ENCODE results near the gene DLG2.
A peak's percentile ranks its signal among the peaks of the same experiment; 100 is the strongest.

Gene DLG2

GRCh38 chr11:84965484-84965883, 661.7 kb downstream of the DLG2 start:
- no peak for DNase-seq

DNA sequence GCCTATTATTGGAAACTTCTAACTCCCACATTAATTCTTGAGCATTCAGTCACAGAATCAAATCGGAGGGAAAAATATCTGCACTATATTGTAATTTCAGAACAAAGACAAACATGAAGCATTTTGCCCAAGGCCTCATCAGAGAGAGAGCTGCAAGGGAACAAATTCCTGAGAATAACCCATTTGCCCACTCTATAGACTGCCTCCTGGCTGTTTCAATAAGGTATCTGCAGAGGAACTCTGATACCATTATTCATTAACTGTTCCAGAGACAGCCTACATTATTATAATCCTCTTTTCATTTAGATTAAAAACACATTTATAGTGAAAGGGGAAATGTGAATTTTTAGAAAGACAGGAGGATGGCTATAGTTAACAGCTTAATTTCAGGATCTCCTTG, 663.9 kb downstream of the DLG2 start:
- no peak for DNase-seq

GRCh38 chr11:84962018-84962417, 665.1 kb downstream of the DLG2 start:
- DNase-seq: no peak

- DNase-seq: no peak
Measured at GRCh38 chr11:84958295-84958694, 668.8 kb downstream of the DLG2 start.

GRCh38 chr11:84950569-84951270, 676.4 kb downstream of the DLG2 start:
- no peak for DNase-seq

GRCh38 chr11:84947970-84948580, 679.1 kb downstream of the DLG2 start:
- DNase-seq: no peak

DNA sequence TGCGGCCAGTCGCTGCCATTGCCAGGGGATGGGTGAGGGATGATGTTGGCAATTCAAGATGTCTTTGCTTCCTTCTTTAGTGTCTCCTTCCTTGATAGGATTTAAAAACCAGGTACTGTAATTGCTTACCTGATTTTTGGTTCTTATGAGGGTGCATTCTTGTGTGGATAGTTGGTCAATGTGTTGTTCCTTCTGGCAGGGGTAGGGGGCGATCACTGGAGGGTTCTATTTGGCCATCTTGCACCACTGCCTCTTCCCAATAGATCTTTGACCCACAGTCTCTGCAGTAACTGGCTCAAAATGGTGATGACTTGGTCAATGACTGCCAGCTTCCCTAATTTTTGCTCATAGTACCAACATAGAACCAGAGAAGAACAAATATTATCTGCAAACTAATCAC, 680.1 kb downstream of the DLG2 start:
- no peak for DNase-seq

DNA sequence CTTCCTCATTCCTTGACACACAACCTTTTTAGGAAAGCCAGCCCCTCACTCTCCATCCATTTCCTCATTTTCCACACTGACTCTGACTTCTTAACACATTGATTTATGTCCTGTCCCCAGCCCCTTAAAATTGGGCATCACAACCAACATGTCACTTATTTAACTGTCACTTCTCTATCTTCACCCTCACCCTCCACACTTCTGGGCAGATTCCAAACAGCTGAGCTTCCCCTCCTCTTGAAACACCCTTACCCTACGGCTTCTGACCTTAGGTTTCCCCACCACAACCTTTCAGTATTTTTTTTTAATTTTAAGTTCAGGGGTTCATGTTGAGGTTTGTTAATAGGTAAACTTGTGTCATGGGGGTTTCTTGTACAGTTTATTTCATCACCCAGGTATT, 696.3 kb downstream of the DLG2 start:
- DNase-seq: no peak

DNA sequence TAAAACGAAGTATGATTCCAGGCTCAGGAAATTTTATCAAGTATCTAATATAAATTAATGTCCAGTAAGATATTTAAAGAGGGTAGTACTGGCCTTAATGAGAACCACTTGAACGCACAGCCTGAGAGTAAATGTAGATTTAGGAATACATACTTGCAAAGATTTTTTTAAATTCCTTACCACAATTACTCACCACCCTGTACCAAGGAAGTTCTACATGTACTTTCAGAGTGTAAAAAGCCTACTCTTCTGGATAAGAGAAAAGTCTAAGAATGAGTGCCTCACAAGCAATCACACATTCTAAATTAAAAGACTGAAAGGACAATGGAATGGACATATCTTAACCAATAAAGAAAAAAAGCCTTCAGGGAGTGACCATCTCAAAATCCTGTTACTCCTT, 697.4 kb downstream of the DLG2 start:
- no peak for DNase-seq

- no peak for DNase-seq
Measured at GRCh38 chr11:84924154-84924692, 702.9 kb downstream of the DLG2 start.

- no peak for DNase-seq
Measured at GRCh38 chr11:84923489-84923888, 703.7 kb downstream of the DLG2 start.

DNA sequence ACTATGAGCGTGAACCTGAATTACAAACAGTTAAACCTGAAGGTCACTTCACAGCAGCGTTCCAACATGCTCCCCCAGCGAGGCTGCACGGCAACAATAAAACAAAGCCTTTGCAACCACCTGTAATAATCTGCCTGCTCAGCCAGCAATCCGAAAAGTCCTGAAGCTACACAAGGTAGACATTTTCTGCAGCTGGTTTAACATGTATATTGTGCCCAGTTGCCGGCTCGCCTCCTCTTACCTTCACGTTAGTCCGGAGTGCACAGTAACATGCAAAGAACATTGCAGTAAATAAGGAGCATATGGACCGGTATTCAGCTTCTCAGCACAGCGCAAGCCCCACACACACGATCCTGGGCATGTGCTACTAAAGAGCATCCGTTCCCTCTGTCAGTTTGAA, 704.3 kb downstream of the DLG2 start:
- peak; percentile 40 for DNase-seq

- peak; percentile 42 for DNase-seq
Measured at GRCh38 chr11:84922212-84922805, 704.8 kb downstream of the DLG2 start.

- DNase-seq: no peak
Measured at GRCh38 chr11:84914511-84914910, 712.6 kb downstream of the DLG2 start.

DNA sequence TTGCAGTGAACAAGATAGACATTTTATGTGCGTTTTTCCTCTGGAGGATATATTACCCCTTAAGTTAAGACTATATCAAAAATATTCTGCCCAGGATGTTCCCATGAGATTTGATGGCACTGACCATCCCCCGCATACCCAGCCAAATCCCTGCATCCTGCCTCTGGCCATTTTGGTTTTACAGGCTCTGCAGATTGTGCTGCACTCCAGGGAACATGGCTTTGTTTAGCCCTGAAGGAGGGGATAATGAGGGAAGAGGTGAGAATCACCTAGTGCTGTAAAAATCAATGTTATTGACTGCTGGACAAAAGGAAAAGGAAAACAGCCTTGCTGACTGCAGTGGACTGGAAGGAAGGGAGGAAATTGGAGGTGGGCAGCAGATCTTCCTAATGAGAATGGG, 717.4 kb downstream of the DLG2 start:
- no peak for DNase-seq

DNA sequence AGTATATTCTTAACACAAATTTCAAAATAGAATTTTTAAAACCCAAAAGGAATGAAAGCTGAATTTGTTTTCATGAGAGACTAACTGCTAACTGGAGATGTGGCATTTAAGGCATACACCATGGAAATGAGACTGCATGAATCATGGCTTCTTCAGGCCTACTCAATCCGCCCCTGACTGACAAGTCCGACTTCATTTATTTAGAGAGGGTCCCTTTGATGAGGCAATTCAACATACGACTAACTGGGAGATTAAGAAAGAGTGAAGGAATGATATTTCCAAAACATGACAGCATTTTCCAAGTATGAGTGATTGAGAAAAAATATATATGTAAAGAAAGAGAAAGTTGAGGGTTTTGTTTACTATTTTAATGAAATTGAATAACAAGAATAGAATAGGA, 720.1 kb downstream of the DLG2 start:
- no peak for DNase-seq

DNA sequence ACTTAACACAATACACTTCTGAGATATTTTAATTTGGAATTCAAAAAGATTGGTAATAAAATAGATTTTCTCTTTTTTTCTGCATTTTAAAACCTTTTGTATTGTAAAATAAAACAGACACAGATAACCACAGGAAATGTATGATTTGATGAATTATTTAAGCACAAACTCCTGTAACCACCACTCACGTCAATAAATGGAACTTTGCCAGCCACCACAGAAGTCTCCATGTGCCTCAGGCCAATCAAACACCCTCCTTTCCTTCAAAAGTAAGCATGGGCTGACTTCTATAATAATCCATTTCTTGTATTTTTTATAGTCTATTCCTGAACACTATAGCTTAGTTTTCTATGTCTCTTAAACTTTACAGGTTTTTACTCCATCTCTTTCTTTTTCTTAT, 721.7 kb downstream of the DLG2 start:
- no peak for DNase-seq

DNA sequence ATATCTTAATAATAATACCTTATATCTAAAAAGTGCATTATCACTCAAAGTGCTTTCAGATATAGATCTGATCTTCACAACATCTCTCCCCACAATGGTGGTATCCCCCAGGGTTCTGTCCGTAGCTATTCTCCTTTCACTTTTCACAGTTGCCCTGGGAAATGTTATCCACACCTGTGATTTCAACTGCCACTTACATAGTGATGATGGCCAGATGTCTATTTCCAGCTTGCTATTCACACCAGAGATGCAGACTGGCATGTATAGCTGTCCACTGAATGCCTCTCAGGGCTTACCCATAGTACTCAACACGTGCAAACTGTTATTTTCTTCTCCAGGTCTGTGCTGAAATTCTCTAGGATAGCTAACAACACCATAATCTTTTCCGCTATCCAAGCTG, 724.7 kb downstream of the DLG2 start:
- no peak for DNase-seq

DNA sequence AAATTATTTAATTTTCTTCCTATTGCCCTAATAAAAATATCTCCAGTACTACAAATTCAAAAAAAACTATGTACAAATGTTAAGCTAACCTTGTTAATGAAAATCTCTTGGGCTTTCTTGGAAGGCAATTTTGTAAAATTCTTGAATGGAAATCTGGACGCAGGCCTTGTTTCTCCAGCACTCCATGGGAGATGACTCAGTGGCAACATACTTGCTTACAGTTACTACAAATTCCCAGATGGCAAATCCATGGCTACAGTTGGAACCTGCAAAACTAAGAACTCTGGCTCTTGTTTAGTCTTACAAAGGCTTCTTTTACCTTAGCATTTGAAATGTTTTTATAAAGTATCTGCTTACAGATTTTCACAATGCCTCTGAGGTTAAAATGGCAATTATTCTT, 725.2 kb downstream of the DLG2 start:
- no peak for DNase-seq

DNA sequence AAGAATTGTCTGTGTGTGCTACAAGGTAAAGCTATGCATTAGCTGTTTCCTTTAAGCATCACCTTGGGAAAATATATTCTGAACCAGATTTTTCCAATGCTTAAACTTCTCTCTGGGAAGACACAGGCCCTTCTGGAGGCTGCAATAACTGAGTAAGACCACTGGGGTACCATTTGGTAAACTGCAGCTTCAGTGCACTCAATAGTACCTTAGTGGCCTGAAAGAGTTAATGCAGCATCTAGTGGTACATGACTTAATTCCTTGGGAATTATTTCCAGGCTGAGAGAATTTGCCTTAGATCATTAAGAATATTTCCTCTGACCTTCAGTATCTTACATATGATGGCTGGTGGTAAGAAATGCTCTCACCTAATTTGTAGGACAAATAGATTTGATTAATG, 727.4 kb downstream of the DLG2 start:
- peak; percentile 19 for DNase-seq

- DNase-seq: no peak
Measured at GRCh38 chr11:84899134-84899533, 728.0 kb downstream of the DLG2 start.

DNA sequence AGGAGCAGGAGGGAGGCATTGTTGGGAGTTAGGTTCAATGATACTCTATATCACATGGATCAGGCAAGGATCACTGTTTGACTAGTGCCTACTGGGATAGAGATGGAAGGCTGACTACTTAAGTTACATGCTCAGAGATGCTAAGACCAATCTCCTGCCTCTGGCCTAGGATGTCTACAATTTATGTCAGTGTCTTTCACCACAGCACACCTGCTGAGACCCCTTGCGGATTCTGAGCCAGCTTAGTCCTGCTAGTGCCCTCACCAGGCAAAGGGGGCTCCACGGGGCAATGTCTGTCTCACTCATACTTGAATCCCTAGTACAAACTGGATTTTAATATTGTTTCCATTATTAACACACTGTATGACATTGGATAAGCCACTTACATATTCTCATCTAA, 732.5 kb downstream of the DLG2 start:
- no peak for DNase-seq

- no peak for DNase-seq
Measured at GRCh38 chr11:84890676-84891075, 736.5 kb downstream of the DLG2 start.

DNA sequence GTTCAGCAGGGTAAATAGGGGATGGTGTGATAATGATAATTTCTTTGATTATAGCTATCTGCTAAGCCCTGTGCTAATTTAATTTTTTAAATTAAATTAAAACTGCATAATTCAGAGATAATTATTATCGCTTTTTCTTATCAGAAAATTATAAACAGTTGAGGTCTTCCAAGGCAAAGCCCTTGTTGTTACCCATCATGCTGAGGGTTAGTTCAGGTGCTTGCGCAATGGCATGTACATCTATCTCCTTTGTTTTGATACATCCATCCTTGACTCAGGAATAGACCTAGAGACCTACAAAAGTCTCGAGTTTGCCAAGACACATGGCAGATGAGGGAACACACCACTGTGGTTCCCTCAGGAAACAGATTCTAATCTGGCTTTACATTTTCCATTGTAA, 737.6 kb downstream of the DLG2 start:
- DNase-seq: no peak

All from SHP77 treated with DMSO at 0.1 percent for 48 hours (cell line).